Stimulated activated naive CD8-positive, alpha-beta T cell treated with anti-CD3 and anti-CD28 coated beads, Interleukin-15, Interleukin-2, amounts not matched to agents 100 ng/mL and 50 ng/mL, for 24 hours (primary cell): ENCODE measurements around the gene MFAP2.
"Not testable (repeated sequence)": the region's sequence is repeated elsewhere in the genome, so short reads cannot be mapped to it uniquely, and the experiment has no call there.

Experiments
- H3K27ac Mint-ChIP-seq: one replicate; pipeline ENCODE4 v1.8.0; 2021; ENCODE audit warnings: mild to moderate bottlenecking, mixed read lengths
- H3K27me3 Mint-ChIP-seq: one replicate; pipeline ENCODE4 v1.8.0; 2021; ENCODE audit warnings: mixed read lengths
- H3K36me3 Mint-ChIP-seq: one replicate; pipeline ENCODE4 v1.8.0; 2021; ENCODE audit warnings: low read depth, mixed read lengths
- H3K4me1 Mint-ChIP-seq: one replicate; pipeline ENCODE4 v1.8.0; 2021; ENCODE audit warnings: low read depth, mixed read lengths
- H3K4me3 Mint-ChIP-seq: one replicate; pipeline ENCODE4 v1.8.0; 2021; ENCODE audit warnings: mild to moderate bottlenecking, mixed read lengths
- H3K9me3 Mint-ChIP-seq: one replicate; pipeline ENCODE4 v1.8.0; 2021; ENCODE audit warnings: mixed read lengths

Gene MFAP2

GRCh38 chr1:16967095-16967575 lies 13.3 kb downstream of the MFAP2 start:
- H3K27ac Mint-ChIP-seq, result no peak overlapping the region
- H3K27me3 Mint-ChIP-seq, result no peaks in the 10 kb centered on the region
- H3K9me3 Mint-ChIP-seq, result no peaks in the 10 kb centered on the region
- H3K4me3 Mint-ChIP-seq, result no peak overlapping the region
- no peaks in the 10 kb centered on the region for H3K4me1 Mint-ChIP-seq
- H3K36me3 Mint-ChIP-seq, result peaks cover 4% of the 10 kb centered on the region

GRCh38 chr1:16966282-16966681 lies 14.1 kb downstream of the MFAP2 start:
- Mint-ChIP-seq H3K27me3 (no peaks in the 10 kb centered on the region), H3K27ac (no peak overlapping the region), H3K4me3 (no peak overlapping the region), H3K9me3 (no peaks in the 10 kb centered on the region), H3K4me1 (peaks cover 4% of the 10 kb centered on the region), H3K36me3 (peaks cover 4% of the 10 kb centered on the region)

- peaks cover 4% of the 10 kb centered on the region for H3K36me3 Mint-ChIP-seq
- H3K4me1 Mint-ChIP-seq, result peaks cover 7% of the 10 kb centered on the region
- no peak overlapping the region for H3K4me3 Mint-ChIP-seq
- no peaks in the 10 kb centered on the region for H3K9me3 Mint-ChIP-seq
- H3K27me3 Mint-ChIP-seq, result no peaks in the 10 kb centered on the region
- no peak overlapping the region for H3K27ac Mint-ChIP-seq
These were observed 14.8 kb downstream of the MFAP2 start for GRCh38 chr1:16965486-16966067.

DNA sequence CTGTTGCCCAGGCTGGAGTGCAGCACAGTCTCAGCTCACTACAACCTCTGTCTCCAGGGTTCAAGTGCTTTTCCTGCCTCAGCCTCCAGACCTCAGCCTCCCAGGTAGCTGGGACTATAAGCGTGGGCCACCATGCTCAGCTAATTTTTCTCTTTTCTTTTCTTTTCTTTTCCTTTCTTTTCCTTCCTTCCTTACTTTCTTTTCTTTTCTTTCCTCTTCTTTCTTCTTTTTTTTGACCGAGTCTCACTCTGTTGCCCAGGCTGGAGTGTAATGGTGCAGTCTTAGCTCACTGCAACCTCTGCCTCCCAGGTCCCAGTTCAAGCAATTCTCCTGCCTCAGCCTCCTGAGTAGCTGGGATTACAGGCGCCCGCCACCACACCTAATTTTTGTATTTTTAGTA lies 16.3 kb downstream of the MFAP2 start:
- H3K9me3 Mint-ChIP-seq, H3K27ac Mint-ChIP-seq, H3K36me3 Mint-ChIP-seq, H3K27me3 Mint-ChIP-seq, H3K4me3 Mint-ChIP-seq: not testable (repeated sequence)
- peaks cover 12% of the 10 kb centered on the region for H3K4me1 Mint-ChIP-seq

DNA sequence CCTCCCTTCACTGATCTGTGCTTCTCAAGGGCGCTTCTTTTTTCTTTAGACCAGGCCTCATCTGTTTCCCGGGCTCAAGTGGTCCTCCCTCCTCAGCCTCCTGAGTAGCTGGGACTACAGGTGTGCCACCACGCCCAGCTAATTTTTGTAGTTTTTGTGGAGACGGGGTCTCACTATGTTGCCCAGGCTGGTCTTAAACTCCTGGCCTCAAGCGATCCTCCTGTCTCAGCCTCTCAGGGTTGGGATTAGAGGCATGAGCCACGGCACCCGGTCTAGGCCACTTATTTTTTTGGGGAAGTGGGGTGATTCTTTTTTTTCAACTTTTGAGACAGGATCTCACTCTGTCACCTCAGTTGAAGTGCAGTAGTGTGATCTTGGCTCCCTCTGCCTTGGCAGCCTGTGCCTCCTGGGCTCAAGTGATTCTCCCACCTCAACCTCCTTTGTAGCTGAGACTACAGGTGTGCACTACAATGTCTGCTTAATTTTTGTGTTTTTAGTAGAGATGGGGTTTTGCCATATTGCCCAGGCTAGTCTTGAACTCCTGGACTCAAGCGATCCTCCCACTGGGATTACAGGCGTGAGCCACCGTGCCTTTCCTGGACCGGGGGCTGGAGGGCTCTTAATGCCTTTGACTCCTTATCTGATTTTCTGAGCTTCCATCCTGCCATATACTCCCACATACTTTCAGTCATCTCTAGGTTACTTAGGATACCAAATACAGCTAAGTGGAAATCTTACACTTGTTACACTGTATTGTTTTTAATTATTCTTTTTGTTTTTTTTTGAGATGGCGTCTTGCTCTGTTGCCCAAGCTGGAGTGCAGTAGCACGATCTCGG lies 18.9 kb downstream of the MFAP2 start:
- peak overlapping the region; percentile 66 for H3K4me3 Mint-ChIP-seq
- H3K36me3 Mint-ChIP-seq, result peaks cover 4% of the 10 kb centered on the region
- H3K9me3 Mint-ChIP-seq, result no peaks in the 10 kb centered on the region
- peaks cover 12% of the 10 kb centered on the region for H3K4me1 Mint-ChIP-seq
- H3K27me3 Mint-ChIP-seq, result no peaks in the 10 kb centered on the region
- peak overlapping the region; percentile 61 for H3K27ac Mint-ChIP-seq

DNA sequence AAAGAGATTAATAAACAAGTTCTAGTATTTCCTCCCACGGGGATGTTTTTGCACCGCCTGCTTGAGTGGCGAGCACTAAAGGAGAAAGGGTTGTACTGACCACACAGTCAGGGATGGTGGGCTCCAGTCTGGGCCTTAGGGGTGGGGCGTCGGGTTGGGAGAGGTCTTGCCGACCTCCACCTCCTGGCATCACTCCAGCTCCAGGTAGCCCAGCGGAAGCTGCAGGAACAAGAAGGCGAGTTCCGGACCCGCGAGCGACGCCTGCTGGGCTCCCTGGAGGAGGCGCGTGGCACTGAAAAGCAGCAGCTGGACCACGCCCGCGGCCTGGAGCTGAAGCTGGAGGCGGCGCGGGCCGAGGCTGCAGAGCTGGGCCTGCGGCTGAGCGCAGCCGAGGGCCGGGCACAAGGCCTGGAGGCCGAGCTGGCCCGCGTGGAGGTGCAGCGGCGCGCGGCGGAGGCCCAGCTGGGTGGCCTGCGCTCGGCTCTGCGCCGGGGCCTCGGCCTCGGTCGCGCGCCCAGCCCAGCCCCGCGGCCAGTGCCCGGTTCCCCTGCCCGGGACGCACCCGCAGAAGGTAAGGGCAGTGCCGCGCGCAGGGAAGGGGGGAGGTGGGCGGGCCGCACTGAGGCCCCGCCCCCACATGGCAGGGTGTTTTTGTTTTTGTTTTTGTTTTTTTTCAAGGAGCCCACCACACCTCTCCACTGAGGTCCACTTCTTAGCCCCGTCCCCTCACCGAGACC lies 19.7 kb downstream of the MFAP2 start:
- Mint-ChIP-seq H3K4me1 (peaks cover 12% of the 10 kb centered on the region), H3K36me3 (peaks cover under 1% of the 10 kb centered on the region), H3K4me3 (peak overlapping the region; percentile 68), H3K27ac (no peak overlapping the region), H3K9me3 (no peaks in the 10 kb centered on the region), H3K27me3 (no peaks in the 10 kb centered on the region)

DNA sequence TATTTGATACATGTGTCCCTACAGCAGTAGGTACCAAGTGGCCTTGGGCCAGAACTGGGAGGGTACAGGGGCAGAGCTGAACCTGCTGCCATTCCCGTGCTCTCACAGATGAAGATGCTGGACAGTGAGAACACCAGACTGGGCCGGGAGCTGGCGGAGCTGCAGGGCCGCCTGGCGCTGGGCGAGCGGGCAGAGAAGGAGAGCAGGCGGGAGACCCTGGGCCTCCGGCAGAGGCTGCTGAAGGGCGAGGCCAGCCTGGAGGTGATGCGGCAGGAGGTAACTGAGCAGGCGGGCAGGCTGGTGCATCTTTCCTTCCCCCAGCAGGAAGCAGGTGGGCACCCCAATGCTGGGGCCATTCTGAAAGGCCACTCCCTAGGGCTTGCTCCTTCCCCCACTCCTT lies 21.9 kb downstream of the MFAP2 start:
- Mint-ChIP-seq H3K4me3 (no peak overlapping the region), H3K9me3 (no peaks in the 10 kb centered on the region), H3K36me3 (no peaks in the 10 kb centered on the region), H3K27me3 (no peaks in the 10 kb centered on the region), H3K27ac (no peak overlapping the region), H3K4me1 (peaks cover 12% of the 10 kb centered on the region)

GRCh38 chr1:16957731-16958130 lies 22.7 kb downstream of the MFAP2 start:
- H3K9me3 Mint-ChIP-seq, result no peaks in the 10 kb centered on the region
- peaks cover 12% of the 10 kb centered on the region for H3K4me1 Mint-ChIP-seq
- H3K36me3 Mint-ChIP-seq, result no peaks in the 10 kb centered on the region
- no peak overlapping the region for H3K4me3 Mint-ChIP-seq
- no peak overlapping the region for H3K27ac Mint-ChIP-seq
- no peaks in the 10 kb centered on the region for H3K27me3 Mint-ChIP-seq

GRCh38 chr1:16956775-16957174 lies 23.6 kb downstream of the MFAP2 start:
- peaks cover 12% of the 10 kb centered on the region for H3K4me1 Mint-ChIP-seq
- H3K36me3 Mint-ChIP-seq, result no peaks in the 10 kb centered on the region
- no peaks in the 10 kb centered on the region for H3K27me3 Mint-ChIP-seq
- H3K4me3 Mint-ChIP-seq, result no peak overlapping the region
- H3K27ac Mint-ChIP-seq, result no peak overlapping the region
- H3K9me3 Mint-ChIP-seq, result no peaks in the 10 kb centered on the region

DNA sequence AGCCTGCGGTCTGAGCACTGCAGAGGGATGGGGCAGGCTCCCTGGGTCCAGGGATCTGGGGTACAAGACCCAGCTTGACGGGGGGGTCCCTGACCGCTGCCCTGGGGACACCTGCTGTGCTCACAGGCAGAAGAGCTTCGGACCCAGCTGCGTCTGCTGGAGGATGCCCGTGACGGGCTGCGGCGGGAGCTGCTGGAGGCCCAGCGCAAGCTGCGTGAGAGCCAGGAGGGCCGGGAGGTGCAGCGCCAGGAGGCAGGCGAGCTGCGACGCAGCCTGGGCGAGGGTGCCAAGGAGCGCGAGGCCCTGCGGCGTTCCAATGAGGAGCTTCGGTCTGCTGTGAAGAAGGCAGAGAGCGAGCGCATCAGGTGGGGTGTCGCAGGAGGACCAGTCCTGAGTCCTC lies 25.2 kb downstream of the MFAP2 start:
- H3K36me3 Mint-ChIP-seq, result no peaks in the 10 kb centered on the region
- peaks cover under 1% of the 10 kb centered on the region for H3K4me1 Mint-ChIP-seq
- no peak overlapping the region for H3K27ac Mint-ChIP-seq
- no peak overlapping the region for H3K4me3 Mint-ChIP-seq
- no peaks in the 10 kb centered on the region for H3K27me3 Mint-ChIP-seq
- H3K9me3 Mint-ChIP-seq, result no peaks in the 10 kb centered on the region

- Mint-ChIP-seq H3K27me3 (no peaks in the 10 kb centered on the region), H3K4me1 (no peaks in the 10 kb centered on the region), H3K4me3 (no peak overlapping the region), H3K27ac (no peak overlapping the region), H3K9me3 (no peaks in the 10 kb centered on the region), H3K36me3 (no peaks in the 10 kb centered on the region)
These were observed 25.8 kb downstream of the MFAP2 start for GRCh38 chr1:16954579-16954978.

DNA sequence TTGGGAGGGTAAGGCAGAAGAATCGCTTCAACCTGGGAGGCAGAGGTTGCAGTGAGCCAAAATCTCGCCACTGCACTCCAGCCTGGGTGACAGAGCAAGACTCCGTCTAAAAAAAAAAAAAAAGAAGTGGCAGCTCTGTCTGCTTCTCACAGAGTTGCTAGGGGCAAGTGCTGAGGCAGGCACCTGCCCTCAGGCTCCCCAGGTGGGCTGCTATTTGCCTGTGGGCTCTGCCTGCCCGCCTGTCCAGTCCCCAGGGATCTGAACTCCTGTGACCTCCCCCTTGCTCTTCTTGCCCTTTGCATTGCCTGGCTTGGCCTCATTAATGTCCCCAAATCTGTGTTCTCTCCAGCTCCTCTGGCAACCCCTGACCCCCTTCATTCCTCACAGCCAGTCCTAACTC lies 28.0 kb downstream of the MFAP2 start:
- not testable (repeated sequence) for H3K9me3 Mint-ChIP-seq, H3K27me3 Mint-ChIP-seq, H3K27ac Mint-ChIP-seq, H3K36me3 Mint-ChIP-seq, H3K4me1 Mint-ChIP-seq, H3K4me3 Mint-ChIP-seq

DNA sequence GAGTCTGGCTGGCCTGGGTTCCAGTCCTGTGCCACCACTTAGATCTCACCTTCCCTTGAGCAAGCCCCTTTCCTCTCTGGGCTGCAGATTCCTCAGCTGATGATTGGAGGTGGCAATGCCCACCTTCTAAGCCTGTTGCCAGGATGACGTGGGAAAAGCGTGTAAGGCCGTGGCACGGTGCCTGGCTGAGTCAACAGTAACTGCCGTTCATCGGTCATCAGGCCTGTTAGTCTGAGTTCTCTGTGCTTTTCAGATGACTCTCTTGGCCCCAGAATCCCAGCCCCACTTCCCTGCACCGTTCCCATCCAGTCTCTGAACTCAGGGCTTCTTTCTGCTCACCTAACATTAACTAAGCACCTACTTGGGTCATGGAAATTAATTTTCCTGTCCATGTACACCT lies 31.4 kb downstream of the MFAP2 start:
- H3K4me3 Mint-ChIP-seq, H3K4me1 Mint-ChIP-seq, H3K9me3 Mint-ChIP-seq, H3K36me3 Mint-ChIP-seq, H3K27me3 Mint-ChIP-seq, H3K27ac Mint-ChIP-seq: not testable (repeated sequence)

DNA sequence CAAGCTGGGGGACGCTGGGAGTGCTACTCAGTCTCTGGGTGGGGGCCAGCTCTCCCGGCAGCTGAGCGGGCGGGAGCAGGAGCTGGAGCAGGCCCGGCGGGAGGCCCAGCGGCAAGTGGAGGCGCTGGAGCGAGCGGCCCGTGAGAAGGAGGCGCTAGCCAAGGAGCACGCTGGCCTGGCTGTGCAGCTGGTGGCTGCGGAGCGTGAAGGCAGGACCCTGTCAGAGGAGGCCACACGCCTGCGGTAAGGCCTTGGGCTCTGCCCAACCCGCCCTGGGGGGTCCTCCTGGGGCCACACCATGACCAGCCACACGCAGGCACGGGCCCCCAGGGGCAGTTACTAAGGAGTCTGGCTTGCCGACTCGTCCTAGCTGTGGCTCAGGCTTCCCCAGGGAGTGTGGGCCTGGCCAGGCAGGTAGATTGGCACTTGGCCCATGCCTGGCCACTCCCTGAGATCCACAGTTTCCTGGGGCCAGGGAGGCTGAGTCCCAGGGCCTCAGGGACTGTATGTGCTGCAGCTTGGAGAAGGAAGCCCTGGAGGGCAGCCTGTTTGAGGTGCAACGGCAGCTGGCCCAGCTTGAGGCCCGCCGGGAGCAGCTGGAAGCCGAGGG lies 32.0 kb downstream of the MFAP2 start:
- not testable (repeated sequence) for H3K27me3 Mint-ChIP-seq, H3K4me1 Mint-ChIP-seq, H3K9me3 Mint-ChIP-seq, H3K27ac Mint-ChIP-seq, H3K36me3 Mint-ChIP-seq, H3K4me3 Mint-ChIP-seq

GRCh38 chr1:16946646-16947045 lies 33.8 kb downstream of the MFAP2 start:
- Mint-ChIP-seq H3K27me3 (no peaks in the 10 kb centered on the region), H3K27ac (no peak overlapping the region), H3K36me3 (peaks cover 12% of the 10 kb centered on the region), H3K4me1 (no peaks in the 10 kb centered on the region), H3K9me3 (no peaks in the 10 kb centered on the region), H3K4me3 (no peak overlapping the region)
